ENCODE measurements around the gene KRT25. TPM values are rescaled to one million over a fixed set of nuclear protein-coding genes. Genes with fewer than 3 reads are reported as not detected.

Gene KRT25
- total and polyA plus RNA-seq, 2 donors (not counting 3 experiments of a cell fraction or from before 2014, with no cell fraction given), result not detected

- CTCF ChIA-PET, result interaction anchor here (1.0 to 3.2 kb wide), 2 partner anchors 148 to 180 kb away, joined by 3 to 19 read pairs; partner anchors contain the start of gene SMARCE1
- H3K9me1 ChIP-seq (replicated peaks; ENCODE audit: control insufficient read depth, extremely low read depth, insufficient read depth, low read length), result no peaks in the 10 kb centered on the region
- H3K9ac ChIP-seq (replicated peaks; ENCODE audit: extremely low read depth, insufficient read depth, low read length), result no peak overlapping the region
- no peaks in the 10 kb centered on the region for H3K9me3 ChIP-seq (replicated peaks; ENCODE audit: control insufficient read depth, insufficient read depth, low read length)
- no peaks in the 10 kb centered on the region for H3K36me3 ChIP-seq (ENCODE audit: control insufficient read depth in 2 of 2, extremely low read depth in 1 of 2, insufficient read depth in 2 of 2, low read length in 2 of 2)
- DNase-seq (ENCODE audit: low read depth, low spot score) (no peak), FAIRE-seq (no peak)
- no peaks in the 10 kb centered on the region for H3K79me2 ChIP-seq (ENCODE audit: control insufficient read depth, insufficient read depth, low read length)
- dilution Hi-C loops (cut with MboI; ENCODE audit: extremely low pct_ligation_motif_present, low sequenced_read_pairs), result no loop called here
- POLR2A ChIA-PET, result no interaction called here
- intact Hi-C loops (cut with micrococcal nuclease), result no loop called here
- no TSS peak for BruUV-seq (replicated peaks)
- H3K4me3 ChIP-seq (replicated peaks in 1 of 3; ENCODE audit: insufficient read depth in 1 of 3, low read depth in 1 of 3, low read length in 3 of 3), result no peak overlapping the region
- H3K27ac ChIP-seq (ENCODE audit: insufficient read depth, low read depth, low read length), result no peak overlapping the region
- TF ChIP-seq JUN (IDR thresholded peaks at IDR 0.05; ENCODE audit: borderline replicate concordance, insufficient read depth, insufficient read length, low read depth), result no peak
- no peak for TF ChIP-seq FOS (IDR thresholded peaks at IDR 0.05; ENCODE audit: borderline replicate concordance, insufficient read depth, low read length)
- no peak for TF ChIP-seq MYC (IDR thresholded peaks at IDR 0.05; ENCODE audit: low read depth, low read length)
- no peak for TF ChIP-seq CTCF (IDR thresholded peaks at IDR 0.05; ENCODE audit: extremely low read depth in 1 of 2, insufficient read depth in 1 of 2, low read depth in 1 of 2, low read length in 2 of 2)
- no peak for TF ChIP-seq EZH2 (IDR thresholded peaks at IDR 0.05; ENCODE audit: borderline replicate concordance, low read depth, low read length, severe bottlenecking)
- H2AFZ ChIP-seq (ENCODE audit: low read depth, low read length), result no peak overlapping the region
- no peaks in the 10 kb centered on the region for H3K4me1 ChIP-seq (ENCODE audit: control insufficient read depth, extremely low read depth, insufficient read depth, low read length)
- no peak overlapping the region for H3K4me2 ChIP-seq (ENCODE audit: insufficient read depth, low read length)
- H4K20me1 ChIP-seq (replicated peaks; ENCODE audit: control insufficient read depth, extremely low read depth, insufficient read depth, low read length), result no peaks in the 10 kb centered on the region
- H3K27me3 ChIP-seq (ENCODE audit: control insufficient read depth in 2 of 2, insufficient read depth in 2 of 2, low read length in 2 of 2), result peaks cover 6 to 20% of the 10 kb centered on the region in 2 experiments
These were observed 40.0 kb upstream of the KRT25 start for GRCh38 chr17:40795019-40795667.

Data from endothelial cell of umbilical vein (primary cell).